Embryonic facial prominence (tissue), 1 donor: ENCODE data around the gene MBNL2.

Experiments
- DNase-seq: peaks from one replicate; pipeline ENCODE4 v3.0.0-alpha.2; 2016; ENCODE audit errors: extremely low spot score

Gene MBNL2

GRCh38 chr13:97211300-97211699 is 10.8 kb upstream of the MBNL2 start:
- no peak for DNase-seq

- no peak for DNase-seq
Measured at GRCh38 chr13:97212004-97212403, 10.1 kb upstream of the MBNL2 start.

GRCh38 chr13:97212601-97213040 is 9.5 kb upstream of the MBNL2 start:
- DNase-seq, result no peak

GRCh38 chr13:97214921-97215320 is 7.2 kb upstream of the MBNL2 start:
- no peak for DNase-seq

- no peak for DNase-seq
Measured at GRCh38 chr13:97215325-97215724, 6.8 kb upstream of the MBNL2 start.

GRCh38 chr13:97219226-97219625 is 2.9 kb upstream of the MBNL2 start:
- no peak for DNase-seq

GRCh38 chr13:97220151-97220900 is 1.8 kb upstream of the MBNL2 start:
- DNase-seq, result no peak

- DNase-seq, result no peak
Measured at GRCh38 chr13:97221046-97221445, 1.1 kb upstream of the MBNL2 start.

- no peak for DNase-seq
Measured at GRCh38 chr13:97221466-97221865, 667 bp upstream of the MBNL2 start.

- DNase-seq, result peak; percentile 71
Measured at GRCh38 chr13:97223037-97223710, 1.0 kb downstream of the MBNL2 start.

GRCh38 chr13:97223711-97224541 is 1.8 kb downstream of the MBNL2 start:
- DNase-seq, result peak; percentile 69

GRCh38 chr13:97224544-97225300 is 2.6 kb downstream of the MBNL2 start:
- DNase-seq, result peak; percentile 75

- no peak for DNase-seq
Measured at GRCh38 chr13:97225533-97225932, 3.4 kb downstream of the MBNL2 start.

- DNase-seq, result no peak
Measured at GRCh38 chr13:97226013-97226412, 3.9 kb downstream of the MBNL2 start.

GRCh38 chr13:97226788-97227627 is 4.9 kb downstream of the MBNL2 start:
- DNase-seq, result no peak

- no peak for DNase-seq
Measured at GRCh38 chr13:97228850-97229521, 6.9 kb downstream of the MBNL2 start.

- no peak for DNase-seq
Measured at GRCh38 chr13:97229699-97230098, 7.6 kb downstream of the MBNL2 start.

- DNase-seq, result no peak
Measured at GRCh38 chr13:97231118-97231828, 9.1 kb downstream of the MBNL2 start.

- no peak for DNase-seq
Measured at GRCh38 chr13:97231829-97232196, 9.7 kb downstream of the MBNL2 start.

GRCh38 chr13:97233499-97233898 is 11.4 kb downstream of the MBNL2 start:
- no peak for DNase-seq
